Measurements from ENCODE around the gene CDRT4.

The CDRT4 gene

DNA sequence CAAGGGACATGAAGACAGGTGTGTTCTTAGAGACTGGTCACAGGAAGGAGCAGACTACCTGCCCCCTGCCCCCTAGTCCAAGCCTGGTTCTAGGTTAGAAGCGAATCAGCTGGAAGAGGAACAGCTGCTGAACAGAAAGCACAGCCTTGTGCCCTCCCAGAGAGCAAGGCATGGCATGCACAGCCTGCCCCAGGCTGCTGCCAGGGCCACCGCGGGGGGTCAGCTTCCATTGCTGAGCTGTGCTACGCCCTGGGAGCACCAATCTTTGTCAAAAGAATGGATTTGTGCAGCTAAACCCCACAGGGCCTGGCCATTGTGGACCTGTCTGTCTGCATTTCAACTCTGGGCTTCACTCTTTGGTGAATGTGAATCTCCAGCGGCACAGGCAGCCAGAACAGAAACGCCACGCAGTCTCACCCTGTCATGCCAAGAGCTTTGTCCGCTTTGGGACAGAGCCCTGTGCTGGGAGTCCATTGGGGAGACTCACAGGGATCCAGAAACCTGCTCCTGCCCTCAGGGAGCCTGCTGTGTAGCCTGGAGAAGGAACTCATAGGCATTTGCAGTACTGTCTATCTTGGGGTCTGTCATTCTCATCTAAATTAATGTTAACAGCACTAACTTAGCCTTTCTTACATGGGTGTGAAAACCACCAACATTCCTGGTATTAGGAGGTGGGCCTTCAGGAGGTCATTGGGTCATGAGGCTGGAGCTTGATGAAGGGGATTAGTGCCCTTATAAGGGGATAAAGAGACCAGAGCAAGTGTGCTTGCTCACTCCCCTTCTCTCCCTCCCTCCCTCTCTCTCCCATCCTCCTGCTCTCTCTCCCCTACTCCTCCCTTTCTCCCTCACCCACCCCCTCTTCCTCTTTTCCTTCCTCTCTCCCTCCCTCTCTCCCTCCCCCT lies 25.6 kb upstream of the CDRT4 start:
- no peak for DNase-seq (ENCODE audit: low read depth)

- no peak for DNase-seq (ENCODE audit: low read depth)
These were observed 24.8 kb upstream of the CDRT4 start for GRCh38 chr17:15492186-15492585.

DNA sequence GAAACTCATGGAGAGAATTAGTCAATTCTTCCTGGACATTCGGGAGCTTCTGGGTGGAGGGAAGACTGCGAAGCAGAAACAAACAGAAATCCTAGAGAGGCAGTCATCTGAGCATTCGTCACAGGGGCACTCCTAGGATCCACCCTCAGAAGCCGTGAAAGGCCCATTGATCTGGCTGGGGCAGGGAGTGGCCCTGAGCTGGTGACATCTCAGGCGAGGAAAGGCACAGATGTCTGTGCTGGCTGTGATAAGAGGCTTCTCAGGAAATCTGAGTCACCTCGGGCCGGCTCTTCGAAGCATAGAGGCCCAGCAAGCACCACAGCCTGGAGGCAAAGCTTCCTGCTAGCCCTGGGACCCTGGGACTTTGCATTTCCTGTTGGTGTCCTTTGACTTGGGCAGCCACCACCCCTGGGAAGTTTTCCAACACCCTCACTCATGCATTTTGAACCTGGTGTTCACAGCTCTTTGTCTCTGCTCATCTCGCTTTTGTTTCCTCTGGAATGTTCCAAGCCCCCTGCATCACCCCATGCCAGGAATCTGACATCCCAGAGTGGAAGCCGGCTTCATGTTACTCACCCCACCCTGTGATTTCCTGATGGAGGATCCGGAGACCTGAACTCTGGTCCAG lies 23.3 kb upstream of the CDRT4 start:
- no peak for DNase-seq (ENCODE audit: low read depth)

GRCh38 chr17:15488557-15488956 lies 21.1 kb upstream of the CDRT4 start:
- no peak for DNase-seq (ENCODE audit: low read depth)

DNA sequence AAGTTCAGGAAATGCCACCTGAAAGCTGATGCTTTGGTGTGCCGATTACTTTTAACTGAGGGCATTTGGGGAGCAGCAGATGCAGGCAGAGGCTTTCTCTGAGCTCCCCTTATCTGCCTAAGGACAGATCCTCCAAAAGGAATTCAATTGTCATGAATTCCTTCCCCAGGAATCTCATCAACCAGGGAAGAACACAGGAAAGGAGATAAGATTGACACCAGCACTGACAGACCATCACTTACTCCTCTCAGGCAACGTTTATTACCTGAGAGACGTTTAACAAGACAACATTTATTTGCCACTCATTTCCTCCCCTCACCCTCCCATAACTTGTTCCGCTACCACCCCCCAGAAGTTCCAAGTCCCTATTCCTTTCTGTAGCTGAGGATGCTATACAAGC lies 17.6 kb upstream of the CDRT4 start:
- DNase-seq (ENCODE audit: low read depth), result no peak

- DNase-seq (ENCODE audit: low read depth), result no peak
These were observed 16.0 kb upstream of the CDRT4 start for GRCh38 chr17:15483431-15483830.

GRCh38 chr17:15482476-15482875 lies 15.1 kb upstream of the CDRT4 start:
- DNase-seq (ENCODE audit: low read depth), result no peak

DNA sequence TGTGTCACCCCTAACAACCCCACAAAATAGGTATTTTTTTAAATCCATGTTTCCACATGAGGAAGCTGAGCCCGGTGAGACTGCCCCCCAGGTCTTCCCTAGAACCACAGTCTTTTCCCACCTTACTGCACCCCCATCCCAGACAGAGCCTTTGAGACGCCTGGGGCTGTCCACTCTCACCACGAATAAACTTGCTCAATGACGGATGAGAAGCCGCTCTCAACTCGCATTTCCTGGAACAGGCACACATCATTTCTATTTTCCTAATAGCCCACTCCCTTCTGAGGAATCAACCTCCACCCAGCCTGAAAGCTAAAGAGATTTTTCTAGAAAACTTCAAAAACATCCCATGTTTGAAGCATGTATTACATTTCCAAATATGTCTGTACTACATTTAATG lies 14.1 kb upstream of the CDRT4 start:
- no peak for DNase-seq (ENCODE audit: low read depth)

GRCh38 chr17:15480204-15480603 lies 12.8 kb upstream of the CDRT4 start:
- no peak for DNase-seq (ENCODE audit: low read depth)

DNA sequence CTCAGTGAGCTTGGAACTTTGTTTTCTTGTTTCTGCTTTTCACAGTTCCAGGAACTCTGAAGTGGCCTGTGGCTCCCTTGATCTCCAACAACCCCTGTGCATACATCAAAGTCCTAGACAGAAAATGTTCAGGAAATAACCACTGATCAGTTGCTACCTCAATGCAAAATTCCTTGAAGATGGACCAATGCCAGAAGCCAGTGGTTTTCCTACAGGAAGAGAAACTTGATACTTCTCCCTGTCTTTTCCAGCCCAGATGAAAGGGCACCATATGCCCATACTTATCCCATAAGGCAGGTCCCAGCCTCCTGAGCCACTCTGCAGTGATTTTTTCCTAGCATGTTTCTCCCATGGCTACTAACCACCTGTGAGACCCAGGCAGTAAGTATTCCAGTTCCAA lies 12.3 kb upstream of the CDRT4 start:
- DNase-seq (ENCODE audit: low read depth), result no peak

- no peak for DNase-seq (ENCODE audit: low read depth)
These were observed 11.4 kb upstream of the CDRT4 start for GRCh38 chr17:15478845-15479244.

- DNase-seq (ENCODE audit: low read depth), result peak; percentile 48
These were observed 8.4 kb upstream of the CDRT4 start for GRCh38 chr17:15475631-15476354.

DNA sequence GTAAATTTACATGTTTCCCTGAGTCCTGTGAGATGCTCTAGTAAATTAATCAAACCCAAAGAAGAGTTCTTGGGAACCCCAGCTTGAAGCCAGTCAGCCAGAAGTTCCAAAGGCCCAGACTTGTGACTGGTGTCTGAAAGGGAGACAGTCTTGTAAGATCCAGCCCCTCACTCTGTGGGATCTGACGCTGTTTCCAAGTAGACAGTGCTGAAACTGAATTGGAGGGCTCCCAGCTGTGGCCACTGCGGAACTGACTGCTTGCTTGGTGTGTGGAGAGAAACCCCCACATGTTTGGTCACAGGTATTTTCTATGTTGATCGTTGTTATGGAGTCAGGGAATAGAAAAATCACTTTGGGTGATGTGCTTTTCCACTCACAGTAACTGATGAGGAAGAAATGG lies 5.5 kb upstream of the CDRT4 start:
- no peak for DNase-seq (ENCODE audit: low read depth)

DNA sequence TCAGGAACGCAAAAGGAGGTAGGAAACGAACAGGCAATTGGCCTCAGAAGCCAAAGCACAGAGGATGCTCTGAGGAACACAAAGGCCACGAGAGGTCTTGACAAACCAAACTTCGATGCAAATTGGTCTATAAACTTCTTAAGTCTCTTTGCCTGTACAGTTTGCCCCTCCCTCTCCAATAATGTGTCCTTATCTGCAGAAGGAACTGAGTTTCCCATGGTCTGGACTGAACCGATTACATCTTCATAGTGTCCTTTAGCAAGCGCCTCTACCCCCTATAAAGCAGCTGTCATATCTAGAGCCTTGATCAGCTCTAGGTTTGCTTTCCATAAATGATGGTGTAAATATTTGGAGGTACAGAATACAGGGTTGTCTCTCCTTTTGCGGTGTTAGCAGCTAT lies 3.1 kb upstream of the CDRT4 start:
- DNase-seq (ENCODE audit: low read depth), result no peak

GRCh38 chr17:15469260-15469659 lies 1.8 kb upstream of the CDRT4 start:
- DNase-seq (ENCODE audit: low read depth), result no peak

- no peak for DNase-seq (ENCODE audit: low read depth)
These were observed 705 bp upstream of the CDRT4 start for GRCh38 chr17:15468126-15468525.

DNA sequence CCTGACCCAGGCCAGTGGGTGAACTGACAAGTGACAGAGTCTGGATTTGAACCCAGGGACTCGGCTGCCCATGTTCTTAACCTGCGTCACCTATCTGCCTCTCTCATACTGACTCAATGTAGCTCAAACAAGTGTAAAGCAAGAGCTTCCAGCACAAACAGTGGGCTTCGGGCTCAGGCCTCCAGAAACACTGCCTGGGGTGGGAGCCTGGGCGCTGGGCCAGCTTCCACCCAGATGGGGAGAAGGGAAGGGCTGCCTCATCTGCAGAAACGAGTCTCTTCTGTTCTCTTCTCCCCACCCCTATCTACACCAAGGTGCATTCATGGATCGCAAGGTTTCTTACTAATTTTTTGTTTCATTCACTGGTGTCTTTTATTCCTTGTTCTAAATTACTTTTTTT lies 1.3 kb downstream of the CDRT4 start:
- no peak for DNase-seq (ENCODE audit: low read depth)

- DNase-seq (ENCODE audit: low read depth), result no peak
These were observed 2.2 kb downstream of the CDRT4 start for GRCh38 chr17:15465045-15465701.

DNA sequence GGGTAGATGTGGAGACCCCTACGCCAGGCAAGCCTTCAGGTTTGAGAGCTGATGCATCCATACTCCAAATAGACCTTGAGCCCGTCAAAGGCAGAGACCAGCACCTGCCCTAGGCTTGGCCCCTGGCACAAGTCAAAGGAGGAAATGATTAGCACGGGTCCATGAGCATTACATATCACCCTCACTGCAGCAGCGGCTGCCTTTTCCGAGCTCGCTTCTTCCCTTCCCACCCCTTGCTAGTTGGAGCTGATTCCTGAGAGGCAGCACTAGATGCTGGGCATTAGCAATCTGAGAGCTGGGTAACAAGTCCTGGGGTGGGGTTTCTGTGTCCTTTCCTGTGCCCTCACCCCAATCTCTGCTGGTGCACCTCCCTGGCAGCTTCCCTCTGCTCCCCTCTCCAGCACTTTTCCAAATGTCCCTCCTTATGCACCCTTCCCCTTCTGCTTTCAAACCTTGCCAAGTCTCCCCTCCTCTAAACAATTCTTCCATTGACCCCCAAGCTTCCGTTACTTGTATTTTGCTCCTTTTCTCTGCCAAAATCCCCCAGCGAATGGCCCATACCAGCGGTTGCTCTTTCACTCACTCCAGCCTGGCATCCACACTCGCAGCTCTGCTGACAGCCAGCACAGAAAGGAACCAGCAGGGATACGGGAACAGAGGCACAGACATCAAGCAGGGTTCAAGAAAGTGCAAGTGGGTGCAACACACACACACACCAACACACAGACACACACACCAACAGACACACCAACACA lies 3.0 kb downstream of the CDRT4 start:
- no peak for DNase-seq (ENCODE audit: low read depth)

GRCh38 chr17:15462976-15463772 lies 4.2 kb downstream of the CDRT4 start:
- DNase-seq (ENCODE audit: low read depth), result peak; percentile 9

GRCh38 chr17:15457723-15458094 lies 9.7 kb downstream of the CDRT4 start:
- DNase-seq (ENCODE audit: low read depth), result no peak

Data from fibroblast of the conjunctiva (primary cell).